Right atrium auricular region (tissue), 2 donors: ENCODE results near the gene LMTK2. TPM values are rescaled to one million over a fixed set of nuclear protein-coding genes. Genes with fewer than 3 reads are reported as not detected.

Source experiments
- DNase-seq: peaks from one replicate; pipeline ENCODE4 v3.0.0-alpha.2; 2019; ENCODE audit warnings: low spot score
- H3K27ac ChIP-seq, 2 donors: fragments of 200-600 bp; sonication (generic); 1 replicate in 1 of 2; 2 replicates in 1 of 2; pipeline ENCODE4 v1.5.1; 2016 to 2019
- H3K27me3 ChIP-seq, 2 donors: fragments of 200-600 bp; sonication (generic); one replicate each; pipeline versions ENCODE4 v1.5.1 to v1.6.0; 2017 to 2019
- H3K36me3 ChIP-seq: fragments of 200-600 bp; sonication (generic); one replicate; pipeline ENCODE4 v1.5.1; 2016
- H3K4me1 ChIP-seq, 2 donors: fragments of 200-600 bp; sonication (generic); one replicate each; pipeline versions ENCODE4 v1.5.1 to v1.6.0; 2017 to 2019
- H3K4me3 ChIP-seq, 2 donors: fragments of 200-600 bp; sonication (generic); 1 replicate in 1 of 2; 2 replicates in 1 of 2; pipeline ENCODE4 v1.5.1; 2017 to 2019; ENCODE audit warnings: mild to moderate bottlenecking in 1 of 2, moderate library complexity in 1 of 2
- H3K9me3 ChIP-seq, 2 donors: fragments of 200-600 bp; sonication (generic); one replicate each; pipeline ENCODE4 v1.5.1; 2019
- total RNA-seq, 2 donors: library from RNA; depleted of rRNA; stranded (reverse); fragments of >200 nt; gene quantifications; one replicate each; pipeline ENCODE4 v1.1.0, GENCODE V29; 2016
- TF ChIP-seq, protein P1 (sequence below), 2 donors: fragments of 200-600 bp; sonication (generic); IDR thresholded peaks; one replicate each; pipeline ENCODE4 v1.5.1; 2019; ENCODE audit warnings: antibody characterized with exemption in 2 of 2

LMTK2 gene
- total RNA-seq, 2 donors from 2014 or later = 39.2 to 54.1 TPM

- TF ChIP-seq, protein P1, sequence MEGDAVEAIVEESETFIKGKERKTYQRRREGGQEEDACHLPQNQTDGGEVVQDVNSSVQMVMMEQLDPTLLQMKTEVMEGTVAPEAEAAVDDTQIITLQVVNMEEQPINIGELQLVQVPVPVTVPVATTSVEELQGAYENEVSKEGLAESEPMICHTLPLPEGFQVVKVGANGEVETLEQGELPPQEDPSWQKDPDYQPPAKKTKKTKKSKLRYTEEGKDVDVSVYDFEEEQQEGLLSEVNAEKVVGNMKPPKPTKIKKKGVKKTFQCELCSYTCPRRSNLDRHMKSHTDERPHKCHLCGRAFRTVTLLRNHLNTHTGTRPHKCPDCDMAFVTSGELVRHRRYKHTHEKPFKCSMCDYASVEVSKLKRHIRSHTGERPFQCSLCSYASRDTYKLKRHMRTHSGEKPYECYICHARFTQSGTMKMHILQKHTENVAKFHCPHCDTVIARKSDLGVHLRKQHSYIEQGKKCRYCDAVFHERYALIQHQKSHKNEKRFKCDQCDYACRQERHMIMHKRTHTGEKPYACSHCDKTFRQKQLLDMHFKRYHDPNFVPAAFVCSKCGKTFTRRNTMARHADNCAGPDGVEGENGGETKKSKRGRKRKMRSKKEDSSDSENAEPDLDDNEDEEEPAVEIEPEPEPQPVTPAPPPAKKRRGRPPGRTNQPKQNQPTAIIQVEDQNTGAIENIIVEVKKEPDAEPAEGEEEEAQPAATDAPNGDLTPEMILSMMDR (IDR thresholded peaks at IDR 0.05) = no peak
- Histone ChIP-seq H3K27me3 (no peaks in the 10 kb centered on the region), H3K4me1 (no peaks in the 10 kb centered on the region), H3K27ac (no peak overlapping the region), H3K4me3 (no peak overlapping the region), H3K36me3 (no peaks in the 10 kb centered on the region), H3K9me3 (peaks cover 0 to 7% of the 10 kb centered on the region in 2 donors)
- DNase-seq = no peak
Measured at GRCh38 chr7:98090116-98090515, 16.5 kb upstream of the LMTK2 start.

- H3K4me3 ChIP-seq = no peak overlapping the region
- H3K27me3 ChIP-seq = no peaks in the 10 kb centered on the region
- no peak overlapping the region for H3K27ac ChIP-seq
- no peaks in the 10 kb centered on the region for H3K36me3 ChIP-seq
- TF ChIP-seq, protein P1 (IDR thresholded peaks at IDR 0.05) = no peak
- H3K9me3 ChIP-seq = peaks cover 0 to 16% of the 10 kb centered on the region in 2 donors
- H3K4me1 ChIP-seq = no peaks in the 10 kb centered on the region
- DNase-seq = no peak
Measured at GRCh38 chr7:98091061-98091460, 15.6 kb upstream of the LMTK2 start.

GRCh38 chr7:98091523-98091922, 15.1 kb upstream of the LMTK2 start:
- DNase-seq = no peak
- Histone ChIP-seq H3K4me3 (no peak overlapping the region), H3K36me3 (no peaks in the 10 kb centered on the region)

GRCh38 chr7:98097042-98097645, 9.5 kb upstream of the LMTK2 start:
- H3K36me3 ChIP-seq = no peaks in the 10 kb centered on the region
- no peak for DNase-seq
- H3K27ac ChIP-seq = no peak overlapping the region
- H3K9me3 ChIP-seq = peaks cover 0 to 50% of the 10 kb centered on the region in 2 donors
- no peaks in the 10 kb centered on the region for H3K4me1 ChIP-seq
- no peak overlapping the region for H3K4me3 ChIP-seq
- TF ChIP-seq, protein P1 (IDR thresholded peaks at IDR 0.05) = no peak
- no peaks in the 10 kb centered on the region for H3K27me3 ChIP-seq

More at GRCh38 chr7:98091523-98091922, 15.1 kb upstream of the LMTK2 start:
- TF ChIP-seq, protein P1 (IDR thresholded peaks at IDR 0.05) = no peak
- no peak overlapping the region for H3K27ac ChIP-seq
- H3K27me3 ChIP-seq = no peaks in the 10 kb centered on the region
- H3K4me1 ChIP-seq = no peaks in the 10 kb centered on the region
- H3K9me3 ChIP-seq = peaks cover 0 to 21% of the 10 kb centered on the region in 2 donors

DNA sequence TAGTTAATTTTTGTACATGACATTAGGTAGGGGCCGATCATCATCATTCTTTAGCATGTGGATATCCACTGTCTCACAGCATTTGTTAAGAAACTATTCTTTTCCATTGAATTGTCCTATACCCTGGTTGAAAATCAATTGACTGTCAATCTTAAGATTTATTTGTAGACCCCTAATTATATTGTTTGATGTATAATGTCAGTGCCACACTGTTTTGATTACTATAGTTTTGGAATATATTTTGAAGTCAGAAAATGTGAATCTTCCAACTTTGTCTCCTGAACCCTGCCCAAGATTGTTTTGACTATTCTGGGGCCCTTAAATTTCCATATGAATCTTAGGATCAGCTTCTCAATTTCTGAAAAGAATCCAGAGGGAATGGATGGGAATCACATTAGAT, 6.6 kb upstream of the LMTK2 start:
- no peak for DNase-seq
- no peaks in the 10 kb centered on the region for H3K36me3 ChIP-seq
- H3K9me3 ChIP-seq = peaks cover 0 to 48% of the 10 kb centered on the region in 2 donors
- no peaks in the 10 kb centered on the region for H3K4me1 ChIP-seq
- no peak overlapping the region for H3K27ac ChIP-seq
- TF ChIP-seq, protein P1 (IDR thresholded peaks at IDR 0.05) = no peak
- no peak overlapping the region for H3K4me3 ChIP-seq
- H3K27me3 ChIP-seq = no peaks in the 10 kb centered on the region

- peaks cover 0 to 27% of the 10 kb centered on the region in 2 donors for H3K9me3 ChIP-seq
- TF ChIP-seq, protein P1 (IDR thresholded peaks at IDR 0.05) = no peak
- no peaks in the 10 kb centered on the region for H3K27me3 ChIP-seq
- H3K4me1 ChIP-seq = no peaks in the 10 kb centered on the region
- H3K36me3 ChIP-seq = no peaks in the 10 kb centered on the region
- no peak for DNase-seq
- H3K4me3 ChIP-seq = no peak overlapping the region
- no peak overlapping the region for H3K27ac ChIP-seq
Measured at GRCh38 chr7:98102170-98102569, 4.5 kb upstream of the LMTK2 start.
